NAMALWA (cell line): ENCODE data around the gene CFC1B.
"Not testable (repeated sequence)": the region's sequence is repeated elsewhere in the genome, so short reads cannot be mapped to it uniquely, and the experiment has no call there.

ENCODE experiments used
- DNase-seq: peaks from one replicate; pipeline ENCODE4 v3.0.0-alpha.2; 2015; ENCODE audit warnings: low spot score

Gene CFC1B

GRCh38 chr2:130520992-130521391 is at the start of gene CFC1B:
Gene CFC1B, plus strand, starts transcription at chr2:130521222. Its CDS starts 263 bp downstream, at chr2:130521485.
- DNase-seq: not testable (repeated sequence)

- not testable (repeated sequence) for DNase-seq
Measured at GRCh38 chr2:130491073-130491472, 29.9 kb upstream of the CFC1B start.

GRCh38 chr2:130509228-130509627 is 11.8 kb upstream of the CFC1B start, which contains the start of gene POTEI:
Gene POTEI, minus strand, starts transcription at chr2:130509328. Its CDS starts 93 bp downstream, at chr2:130509235.
- not testable (repeated sequence) for DNase-seq

GRCh38 chr2:130510807-130511746 is 9.9 kb upstream of the CFC1B start:
- DNase-seq: not testable (repeated sequence)

DNA sequence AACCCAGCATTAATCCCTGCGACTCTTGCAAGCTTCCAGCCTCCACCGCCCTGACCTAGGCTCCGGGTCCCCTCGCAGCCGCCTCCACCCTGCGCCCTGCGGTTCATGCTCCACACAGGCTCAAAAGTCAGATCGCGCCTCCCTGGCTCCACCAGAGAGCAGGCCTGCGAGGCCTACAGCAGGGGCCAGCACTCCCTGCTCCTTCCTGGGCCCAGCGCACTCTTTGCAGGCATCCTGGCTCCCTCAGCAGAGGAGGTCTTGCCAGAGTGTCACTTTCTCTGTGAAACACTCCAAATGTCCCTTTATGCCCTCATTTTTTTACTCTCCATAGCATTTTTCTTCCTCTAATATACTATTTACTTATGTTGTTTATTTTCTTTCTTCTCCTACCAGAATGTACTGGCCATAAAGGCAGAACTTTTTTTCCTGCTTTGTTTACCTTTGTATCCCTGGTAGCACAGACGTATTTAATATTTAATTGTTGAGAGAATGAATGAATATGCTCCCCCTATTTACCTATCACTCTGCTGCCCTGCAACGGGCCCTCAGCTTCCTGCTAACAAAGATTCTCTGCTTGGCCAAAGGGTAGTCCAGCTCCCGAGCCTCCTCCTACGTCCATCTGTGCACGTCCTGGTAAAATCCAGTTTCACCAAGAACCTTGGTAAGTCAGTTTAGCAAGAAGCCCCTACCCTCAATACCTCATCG is 9.1 kb upstream of the CFC1B start:
- not testable (repeated sequence) for DNase-seq

GRCh38 chr2:130518516-130519106 is 2.4 kb upstream of the CFC1B start:
- DNase-seq: not testable (repeated sequence)

DNA sequence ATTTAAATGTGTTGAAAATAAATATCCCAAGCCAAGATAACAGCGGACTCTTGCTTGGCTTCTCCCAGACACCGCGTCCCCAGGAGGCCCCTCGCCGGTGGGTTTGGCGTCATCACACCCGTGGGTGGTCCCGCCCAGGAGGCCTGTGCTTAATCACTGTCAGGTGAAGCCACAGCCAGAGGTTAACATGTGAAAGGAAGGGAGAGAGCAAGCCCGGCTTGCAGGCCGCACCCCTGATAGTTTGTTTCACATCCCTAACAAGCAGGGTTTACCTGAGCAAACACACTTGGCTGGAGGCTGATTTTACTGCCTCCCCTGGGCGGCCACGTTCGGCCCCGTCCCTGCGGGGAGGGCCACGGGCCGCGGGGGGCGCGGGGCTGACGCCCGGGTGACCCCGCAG is 1.4 kb downstream of the CFC1B start:
- DNase-seq: not testable (repeated sequence)

- not testable (repeated sequence) for DNase-seq
Measured at GRCh38 chr2:130527365-130527967, 6.4 kb downstream of the CFC1B start.

GRCh38 chr2:130529545-130529944 is 8.5 kb downstream of the CFC1B start:
- DNase-seq: not testable (repeated sequence)

DNA sequence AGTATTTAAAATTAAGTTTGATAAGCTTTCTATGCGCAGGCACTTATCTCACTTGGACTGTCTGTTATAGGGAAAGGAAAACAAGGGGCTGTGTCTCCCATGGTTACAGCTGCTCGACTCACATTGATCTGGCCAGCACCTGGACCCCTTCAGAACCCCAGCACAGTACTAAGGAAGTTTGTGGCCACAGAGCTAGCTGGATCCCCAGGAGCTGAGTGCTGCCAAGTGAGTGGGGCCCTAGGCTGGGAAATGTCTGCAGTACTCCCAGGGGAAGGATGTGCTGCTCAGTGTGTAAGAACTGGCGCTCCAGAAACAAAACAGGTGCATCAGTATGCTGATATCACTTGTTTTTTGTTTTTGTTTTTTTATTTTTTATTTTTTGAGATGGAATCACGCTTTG is 9.2 kb downstream of the CFC1B start:
- not testable (repeated sequence) for DNase-seq

DNA sequence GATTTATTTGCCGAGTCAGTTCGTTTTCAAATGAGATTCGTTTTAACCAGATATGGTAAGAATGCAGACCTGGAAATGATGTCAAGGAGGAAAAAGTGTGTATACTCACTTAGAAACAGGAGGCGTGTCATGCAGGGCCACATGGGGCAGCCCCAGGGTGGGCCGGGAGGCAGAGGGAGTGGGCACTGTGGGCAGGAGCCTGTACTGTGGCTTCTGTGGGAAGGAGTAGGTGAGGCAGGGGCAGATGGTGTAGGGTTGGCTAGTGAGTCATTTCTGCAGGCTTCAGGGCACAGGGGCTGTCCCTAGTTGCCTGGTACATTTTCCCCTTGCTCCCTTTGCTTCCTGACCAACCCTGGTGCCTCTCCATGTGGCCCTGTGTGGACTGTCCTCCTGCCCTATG is 10.2 kb downstream of the CFC1B start:
- not testable (repeated sequence) for DNase-seq

DNA sequence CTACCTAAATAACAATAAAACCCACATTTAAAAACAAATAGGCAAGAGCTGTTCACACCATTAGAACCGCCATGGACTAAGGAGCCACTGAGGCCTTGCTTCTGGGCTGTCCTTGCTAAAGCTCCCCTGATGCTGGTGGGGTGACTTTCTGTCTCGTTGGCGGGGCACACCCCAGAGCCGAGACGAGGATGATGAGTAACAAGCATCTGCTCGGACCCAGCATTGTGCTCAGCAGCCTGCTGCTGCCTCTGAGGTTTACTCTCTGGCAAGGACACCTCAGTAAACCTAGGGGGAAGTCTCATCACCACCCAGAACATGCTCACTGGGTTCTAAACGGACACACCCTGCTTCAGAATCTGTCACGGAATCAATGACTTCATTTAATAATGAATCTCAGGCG is 10.7 kb downstream of the CFC1B start:
- not testable (repeated sequence) for DNase-seq

DNA sequence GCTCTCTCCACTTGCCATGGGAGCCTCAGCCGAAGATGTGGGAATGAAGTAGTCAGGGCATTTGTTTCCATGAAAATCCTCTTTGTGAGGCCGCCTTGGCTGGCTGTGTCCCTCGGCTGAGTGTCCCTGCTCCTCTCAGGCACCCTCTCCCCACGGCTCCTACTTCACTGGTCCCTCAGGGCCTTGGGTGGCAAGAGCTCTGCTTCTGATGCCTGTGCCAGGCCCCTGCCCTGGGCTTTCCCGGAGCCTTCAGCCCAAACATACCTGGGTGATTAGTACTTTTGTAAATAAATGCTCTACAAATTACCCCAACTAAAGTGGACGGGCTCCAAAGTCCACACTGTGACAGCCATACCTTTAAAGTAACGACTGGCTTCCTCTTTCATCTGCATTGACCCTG is 15.6 kb downstream of the CFC1B start:
- not testable (repeated sequence) for DNase-seq

DNA sequence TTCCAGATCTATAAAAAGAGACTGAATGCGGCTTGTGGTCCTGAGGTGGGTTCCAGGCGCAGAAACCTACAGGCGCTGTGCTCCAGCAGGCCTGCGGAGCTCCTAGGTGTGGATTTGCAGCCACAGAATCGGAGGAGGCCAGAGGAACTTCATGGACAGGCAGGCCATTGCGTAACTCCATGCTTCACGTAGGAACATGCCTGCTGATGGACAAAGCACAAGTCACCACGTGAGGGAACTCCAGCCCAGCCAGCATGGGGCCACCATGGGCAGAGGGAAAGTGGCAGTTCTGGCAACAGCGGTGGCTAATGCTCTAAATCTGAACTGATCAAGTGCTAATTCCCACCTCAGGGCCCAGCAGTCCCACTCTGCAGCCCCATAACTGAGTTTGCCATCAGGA is 17.2 kb downstream of the CFC1B start:
- DNase-seq: not testable (repeated sequence)

DNA sequence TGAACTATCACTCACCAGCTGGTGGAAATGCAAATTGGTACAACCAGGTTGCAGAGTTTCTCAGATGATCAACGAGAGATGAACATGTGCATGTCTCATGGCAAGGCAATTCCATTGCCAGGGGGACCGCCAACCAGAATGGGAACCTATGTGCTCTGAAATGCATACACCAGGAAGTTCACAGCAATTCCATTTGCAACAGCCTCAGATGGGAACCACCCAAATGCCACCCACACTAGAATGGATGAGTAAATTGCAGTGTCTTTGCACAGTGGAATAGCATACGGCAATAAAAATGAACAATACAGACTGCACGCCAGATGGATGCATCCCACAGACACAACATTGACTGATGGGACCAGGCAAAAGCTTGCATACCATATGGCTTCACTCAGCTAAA is 21.8 kb downstream of the CFC1B start:
- DNase-seq: not testable (repeated sequence)

DNA sequence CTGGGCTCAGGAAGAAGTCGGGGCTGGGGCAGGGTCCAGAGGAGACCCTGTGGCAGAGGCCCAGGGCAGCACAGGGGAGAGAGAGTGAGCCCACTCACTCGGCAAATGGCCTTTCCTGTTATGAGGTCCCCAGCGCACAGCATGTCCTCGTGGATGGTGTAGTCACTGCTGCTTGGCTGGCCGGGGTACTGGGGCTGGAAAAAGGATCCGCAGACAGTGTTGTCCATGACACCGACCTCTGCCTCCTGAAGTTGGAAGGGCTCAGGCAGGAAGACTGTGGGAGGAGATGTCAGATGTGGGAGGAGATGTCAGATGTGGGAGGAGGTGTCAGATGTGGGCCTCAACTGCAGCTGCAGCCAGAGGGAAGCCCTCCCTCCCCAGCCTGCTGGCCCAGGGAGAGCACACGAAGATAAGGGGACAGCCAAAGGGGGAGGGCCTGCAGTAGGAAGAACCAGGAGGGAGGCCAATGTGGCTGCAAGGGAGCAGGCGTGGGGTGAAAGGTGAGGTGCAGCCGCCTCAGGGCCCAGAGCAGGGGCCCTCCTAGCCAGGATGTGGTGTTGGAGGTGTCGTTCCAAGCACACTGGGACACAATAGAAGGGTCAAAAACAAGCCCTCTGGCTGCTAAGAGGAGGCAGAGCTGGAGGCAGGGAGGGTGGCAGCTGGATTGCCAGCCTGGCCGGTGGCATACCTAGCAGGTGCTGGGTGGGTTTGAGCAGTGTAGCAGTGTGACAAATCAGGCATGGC is 22.9 kb downstream of the CFC1B start:
- not testable (repeated sequence) for DNase-seq

DNA sequence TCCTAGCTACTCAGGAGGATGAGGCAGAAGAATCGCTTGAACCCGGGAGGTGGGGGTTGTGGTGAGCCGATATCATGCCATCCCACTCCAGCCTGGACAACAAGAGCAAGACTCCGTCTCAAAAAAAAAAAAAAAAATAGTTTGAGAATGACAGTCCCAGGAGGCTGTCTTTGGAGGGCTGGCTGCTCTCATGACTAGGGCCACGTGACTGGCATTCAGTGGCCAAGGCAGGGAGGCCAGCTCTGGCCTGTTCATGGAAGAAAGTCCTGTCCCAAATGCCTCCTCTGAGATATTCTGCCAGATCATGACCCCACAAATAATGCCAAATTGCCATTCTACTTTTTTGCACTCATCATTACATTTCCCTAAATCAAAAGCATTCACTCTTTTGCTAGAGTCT is 24.0 kb downstream of the CFC1B start:
- not testable (repeated sequence) for DNase-seq

DNA sequence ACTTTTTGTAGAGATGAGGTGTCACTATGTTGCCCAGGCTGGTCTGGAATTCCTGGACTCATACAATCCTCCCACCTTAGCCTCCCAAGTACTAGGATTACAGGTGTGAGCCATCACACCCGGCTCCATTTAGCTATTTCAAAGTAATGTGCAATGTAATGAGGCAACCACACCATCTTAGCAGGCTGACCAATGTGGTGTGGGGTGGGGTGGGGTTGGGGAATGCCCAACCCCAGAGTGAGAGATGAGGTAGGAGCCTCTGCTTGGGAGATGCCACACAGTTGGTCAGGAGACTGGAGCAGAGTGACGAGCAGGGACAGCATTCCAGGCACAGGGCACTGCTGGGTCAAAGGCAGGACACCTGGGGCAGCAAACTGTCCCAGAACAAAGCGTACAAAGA is 27.4 kb downstream of the CFC1B start:
- DNase-seq: not testable (repeated sequence)

- DNase-seq: not testable (repeated sequence)
Measured at GRCh38 chr2:130549475-130549874, 28.5 kb downstream of the CFC1B start.

- not testable (repeated sequence) for DNase-seq
Measured at GRCh38 chr2:130554178-130554577, 33.2 kb downstream of the CFC1B start.

GRCh38 chr2:130556441-130556840 is 35.4 kb downstream of the CFC1B start:
- DNase-seq: not testable (repeated sequence)
